ENCODE measurements around the gene EYS. TPM values are rescaled to one million over a fixed set of nuclear protein-coding genes. Genes with fewer than 3 reads are reported as not detected.

EYS gene
- polyA plus RNA-seq, 1 of the 3 experiments (the other 2 are of a cell fraction), result 0.05 TPM

- DNase-seq, result no peak
- H3K9ac ChIP-seq, result no peak overlapping the region
- H3F3A ChIP-seq (replicated peaks; ENCODE audit: insufficient read depth), result no peaks in the 10 kb centered on the region
- H3K4me1 ChIP-seq (ENCODE audit: control insufficient read depth in 1 of 2, insufficient read depth in 2 of 2, low read depth in 1 of 2, low read length in 1 of 2), result no peaks in the 10 kb centered on the region
- no peaks in the 10 kb centered on the region for H3K9me2 ChIP-seq
- WGBS (ENCODE audit: low lambda C conversion rate), result 27% methylated on average over 3 of the region's 3 CpGs
- CTCF ChIA-PET, result no interaction called here
- no peak overlapping the region for H3K4me2 ChIP-seq
- H3K36me3 ChIP-seq (replicated peaks in 1 of 2; ENCODE audit: control insufficient read depth in 1 of 2, insufficient read depth in 2 of 2, low read length in 1 of 2), result no peaks in the 10 kb centered on the region
- no peaks in the 10 kb centered on the region for H3K79me2 ChIP-seq (ENCODE audit: insufficient read depth)
- H2AFZ ChIP-seq (ENCODE audit: low read depth), result no peak overlapping the region
- H3K27me3 ChIP-seq (ENCODE audit: insufficient read depth), result no peaks in the 10 kb centered on the region
- TF ChIP-seq RAD21 (IDR thresholded peaks at IDR 0.05; ENCODE audit: low read length) (no peak), TCF12 (IDR thresholded peaks at IDR 0.05) (no peak), CHD2 (IDR thresholded peaks at IDR 0.05; ENCODE audit: low read length, partially characterized antibody) (no peak), NRF1 (IDR thresholded peaks at IDR 0.05; ENCODE audit: low read depth, low read length) (no peak), RXRA (IDR thresholded peaks at IDR 0.05; ENCODE audit: borderline replicate concordance, low read depth) (no peak), JUND (IDR thresholded peaks at IDR 0.05) (no peak), FOXJ3 (CRISPR knock-in tag; IDR thresholded peaks at IDR 0.05) (no peak), CTCF (IDR thresholded peaks at IDR 0.05) (no peak), RFX5 (IDR thresholded peaks at IDR 0.05; ENCODE audit: low read length) (no peak), ZBTB33 (IDR thresholded peaks at IDR 0.05; ENCODE audit: borderline replicate concordance, low read depth) (no peak), NFIC (IDR thresholded peaks at IDR 0.05; ENCODE audit: borderline replicate concordance) (no peak), IRF3 (IDR thresholded peaks at IDR 0.05; ENCODE audit: low read depth, low read length) (no peak), ELF1 (IDR thresholded peaks at IDR 0.05) (no peak), POLR2AphosphoS5 (IDR thresholded peaks at IDR 0.05; ENCODE audit: low read depth, low read length) (no peak), FOXM1 (IDR thresholded peaks at IDR 0.05; ENCODE audit: low read depth) (no peak), FOSL2 (IDR thresholded peaks at IDR 0.05; ENCODE audit: borderline replicate concordance, low read depth) (no peak), TEAD4 (IDR thresholded peaks at IDR 0.05; ENCODE audit: borderline replicate concordance, insufficient read depth) (no peak), PBX3 (IDR thresholded peaks at IDR 0.05) (no peak), EZH2phosphoT487 (IDR thresholded peaks at IDR 0.05; ENCODE audit: borderline replicate concordance, low read depth) (no peak), USF2 (IDR thresholded peaks at IDR 0.05; ENCODE audit: borderline replicate concordance, low read depth, low read length) (no peak)
- no peak overlapping the region for H3K4me3 ChIP-seq (ENCODE audit: low read depth in 2 of 2, low read length in 1 of 2)
- no peaks in the 10 kb centered on the region for H3K9me3 ChIP-seq
- H3K27ac ChIP-seq (ENCODE audit: low read depth in 2 of 2, low read length in 1 of 2), result no peak overlapping the region
- H4K20me1 ChIP-seq (ENCODE audit: insufficient read depth), result no peaks in the 10 kb centered on the region
- POLR2A ChIA-PET, result no interaction called here
Observed at GRCh38 chr6:65692109-65692508, 14.9 kb downstream of the EYS start.

All from SK-N-SH (cell line).